ENCODE data around the gene CFAP161.

GRCh38 chr15:81197255-81197630, 63.2 kb downstream of the CFAP161 start:
- TF ChIP-seq, protein P1, sequence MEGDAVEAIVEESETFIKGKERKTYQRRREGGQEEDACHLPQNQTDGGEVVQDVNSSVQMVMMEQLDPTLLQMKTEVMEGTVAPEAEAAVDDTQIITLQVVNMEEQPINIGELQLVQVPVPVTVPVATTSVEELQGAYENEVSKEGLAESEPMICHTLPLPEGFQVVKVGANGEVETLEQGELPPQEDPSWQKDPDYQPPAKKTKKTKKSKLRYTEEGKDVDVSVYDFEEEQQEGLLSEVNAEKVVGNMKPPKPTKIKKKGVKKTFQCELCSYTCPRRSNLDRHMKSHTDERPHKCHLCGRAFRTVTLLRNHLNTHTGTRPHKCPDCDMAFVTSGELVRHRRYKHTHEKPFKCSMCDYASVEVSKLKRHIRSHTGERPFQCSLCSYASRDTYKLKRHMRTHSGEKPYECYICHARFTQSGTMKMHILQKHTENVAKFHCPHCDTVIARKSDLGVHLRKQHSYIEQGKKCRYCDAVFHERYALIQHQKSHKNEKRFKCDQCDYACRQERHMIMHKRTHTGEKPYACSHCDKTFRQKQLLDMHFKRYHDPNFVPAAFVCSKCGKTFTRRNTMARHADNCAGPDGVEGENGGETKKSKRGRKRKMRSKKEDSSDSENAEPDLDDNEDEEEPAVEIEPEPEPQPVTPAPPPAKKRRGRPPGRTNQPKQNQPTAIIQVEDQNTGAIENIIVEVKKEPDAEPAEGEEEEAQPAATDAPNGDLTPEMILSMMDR (IDR thresholded peaks at IDR 0.05), result no peak
- no peak for TF ChIP-seq POLR2A (IDR thresholded peaks at IDR 0.05)
